ENCODE measurements around the gene DIP2C.

- TF ChIP-seq CTCF (IDR thresholded peaks at IDR 0.05) (no peak), POLR2A (IDR thresholded peaks at IDR 0.05) (no peak)
These were observed 141.8 kb downstream of the DIP2C start for GRCh38 chr10:547591-548081.
